Hippocampal formation (tissue), 2 donors: Measurements from ENCODE around the gene DYNC1LI1.

Source experiments
- DNase-seq, 2 donors: peaks; one replicate each; lab custom pipeline; 2025; lab: John Stamatoyannopoulos, UW

The DYNC1LI1 gene

GRCh38 chr3:32570421-32571191 is at the start of gene DYNC1LI1:
TSS of gene DYNC1LI1 (minus strand) at chr3:32570858. CDS start at chr3:32570770, 88 bp downstream.
- peak; percentile 91 to 92 for DNase-seq

- DNase-seq: no peak
Measured at GRCh38 chr3:32619395-32619794, 48.7 kb upstream of the DYNC1LI1 start.

GRCh38 chr3:32616267-32616962 is 45.8 kb upstream of the DYNC1LI1 start:
- no peak for DNase-seq

GRCh38 chr3:32614956-32615355 is 44.3 kb upstream of the DYNC1LI1 start:
- no peak for DNase-seq

GRCh38 chr3:32613183-32613582 is 42.5 kb upstream of the DYNC1LI1 start:
- DNase-seq: no peak

- peak in 1 of 2 donors; percentile 12 for DNase-seq
Measured at GRCh38 chr3:32612547-32612946, 41.9 kb upstream of the DYNC1LI1 start.

- no peak for DNase-seq
Measured at GRCh38 chr3:32607522-32607921, 36.9 kb upstream of the DYNC1LI1 start.

GRCh38 chr3:32606960-32607359 is 36.3 kb upstream of the DYNC1LI1 start:
- no peak for DNase-seq

- no peak for DNase-seq
Measured at GRCh38 chr3:32606277-32606676, 35.6 kb upstream of the DYNC1LI1 start.

GRCh38 chr3:32603064-32603463 is 32.4 kb upstream of the DYNC1LI1 start:
- no peak for DNase-seq

GRCh38 chr3:32602206-32602605 is 31.5 kb upstream of the DYNC1LI1 start:
- no peak for DNase-seq

- no peak for DNase-seq
Measured at GRCh38 chr3:32601722-32602121, 31.1 kb upstream of the DYNC1LI1 start.

GRCh38 chr3:32597656-32598055 is 27.0 kb upstream of the DYNC1LI1 start:
- no peak for DNase-seq

GRCh38 chr3:32596909-32597369 is 26.3 kb upstream of the DYNC1LI1 start:
- no peak for DNase-seq

GRCh38 chr3:32596282-32596908 is 25.7 kb upstream of the DYNC1LI1 start:
- no peak for DNase-seq

GRCh38 chr3:32595323-32595722 is 24.7 kb upstream of the DYNC1LI1 start:
- DNase-seq: no peak

- DNase-seq: no peak
Measured at GRCh38 chr3:32593903-32594525, 23.4 kb upstream of the DYNC1LI1 start.

- no peak for DNase-seq
Measured at GRCh38 chr3:32592696-32593353, 22.2 kb upstream of the DYNC1LI1 start.

- DNase-seq: no peak
Measured at GRCh38 chr3:32592011-32592410, 21.4 kb upstream of the DYNC1LI1 start.

GRCh38 chr3:32591186-32591585 is 20.5 kb upstream of the DYNC1LI1 start:
- no peak for DNase-seq

GRCh38 chr3:32586356-32586755 is 15.7 kb upstream of the DYNC1LI1 start:
- DNase-seq: no peak

GRCh38 chr3:32584660-32585059 is 14.0 kb upstream of the DYNC1LI1 start:
- no peak for DNase-seq
